ENCODE data around the gene MED6. TPM values are rescaled to one million over a fixed set of nuclear protein-coding genes. Genes with fewer than 3 reads are reported as not detected.

MED6 gene, protein sequence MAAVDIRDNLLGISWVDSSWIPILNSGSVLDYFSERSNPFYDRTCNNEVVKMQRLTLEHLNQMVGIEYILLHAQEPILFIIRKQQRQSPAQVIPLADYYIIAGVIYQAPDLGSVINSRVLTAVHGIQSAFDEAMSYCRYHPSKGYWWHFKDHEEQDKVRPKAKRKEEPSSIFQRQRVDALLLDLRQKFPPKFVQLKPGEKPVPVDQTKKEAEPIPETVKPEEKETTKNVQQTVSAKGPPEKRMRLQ
- total RNA-seq: 10 to 100 TPM; 19.1 to 37.1 (median 30.2) TPM

- peaks cover 0 to 19% (median 0%) of the 10 kb centered on the region in 3 donors for H3K36me3 ChIP-seq
- TF ChIP-seq, protein P1, sequence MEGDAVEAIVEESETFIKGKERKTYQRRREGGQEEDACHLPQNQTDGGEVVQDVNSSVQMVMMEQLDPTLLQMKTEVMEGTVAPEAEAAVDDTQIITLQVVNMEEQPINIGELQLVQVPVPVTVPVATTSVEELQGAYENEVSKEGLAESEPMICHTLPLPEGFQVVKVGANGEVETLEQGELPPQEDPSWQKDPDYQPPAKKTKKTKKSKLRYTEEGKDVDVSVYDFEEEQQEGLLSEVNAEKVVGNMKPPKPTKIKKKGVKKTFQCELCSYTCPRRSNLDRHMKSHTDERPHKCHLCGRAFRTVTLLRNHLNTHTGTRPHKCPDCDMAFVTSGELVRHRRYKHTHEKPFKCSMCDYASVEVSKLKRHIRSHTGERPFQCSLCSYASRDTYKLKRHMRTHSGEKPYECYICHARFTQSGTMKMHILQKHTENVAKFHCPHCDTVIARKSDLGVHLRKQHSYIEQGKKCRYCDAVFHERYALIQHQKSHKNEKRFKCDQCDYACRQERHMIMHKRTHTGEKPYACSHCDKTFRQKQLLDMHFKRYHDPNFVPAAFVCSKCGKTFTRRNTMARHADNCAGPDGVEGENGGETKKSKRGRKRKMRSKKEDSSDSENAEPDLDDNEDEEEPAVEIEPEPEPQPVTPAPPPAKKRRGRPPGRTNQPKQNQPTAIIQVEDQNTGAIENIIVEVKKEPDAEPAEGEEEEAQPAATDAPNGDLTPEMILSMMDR (IDR thresholded peaks at IDR 0.05): no peak
- peak in 1 of 4 donors; percentile 18 for TF ChIP-seq POLR2A (IDR thresholded peaks at IDR 0.05)
- peak; percentile 72 for DNase-seq
- H3K27me3 ChIP-seq: peaks cover 0 to 4% (median 0%) of the 10 kb centered on the region in 4 donors
- WGBS, 2 donors: 1% methylated on average over 39 to 43 of the region's 43 CpGs
- intact Hi-C loops (cut with DNase I): no loop called here
- H3K27ac ChIP-seq: peak within 1 kb of the TSS; percentile 69 to 88 (median 84)
- H3K9me3 ChIP-seq: no peaks in the 10 kb centered on the region
- H3K4me1 ChIP-seq: peaks cover 4 to 27% (median 11%) of the 10 kb centered on the region in 3 donors
- peak within 1 kb of the TSS; percentile 62 to 94 (median 74) for H3K4me3 ChIP-seq
These were observed at the start of gene MED6 for GRCh38 chr14:70600382-70601157. Gene MED6 (minus strand): TSS chr14:70600655. CDS start chr14:70600637, 18 bp downstream.

DNA sequence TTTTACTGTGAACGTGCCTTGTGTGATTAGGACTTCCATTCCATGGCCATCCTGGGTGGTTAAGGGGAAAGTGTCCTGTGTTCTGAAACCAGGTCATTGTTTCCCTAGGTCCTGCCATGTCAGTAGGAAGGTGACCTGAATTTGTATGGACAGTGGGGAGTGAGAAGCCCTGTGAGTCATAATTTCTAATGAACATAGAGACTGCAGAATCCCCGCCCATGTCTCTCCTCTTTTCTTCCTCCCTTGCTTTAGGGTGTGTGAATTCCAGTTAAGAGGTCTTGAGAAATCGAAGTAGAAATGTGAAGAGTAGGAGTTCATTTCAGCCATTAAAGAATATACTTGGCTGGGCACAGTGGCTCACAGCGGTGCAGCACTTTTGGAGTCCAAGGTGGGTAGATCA is 49.3 kb upstream of the MED6 start:
- H3K9me3 ChIP-seq: no peaks in the 10 kb centered on the region
- no peak overlapping the region for H3K27ac ChIP-seq
- H3K4me1 ChIP-seq: peaks cover 0 to 24% (median 0%) of the 10 kb centered on the region in 3 donors
- H3K4me3 ChIP-seq: no peak overlapping the region
- no peaks in the 10 kb centered on the region for H3K27me3 ChIP-seq
- WGBS, 2 donors: 60 to 68% methylated on average over 4 of the region's 4 CpGs
- DNase-seq: no peak
- peaks cover 0 to 29% (median 0%) of the 10 kb centered on the region in 3 donors for H3K36me3 ChIP-seq
- TF ChIP-seq, protein P1 (IDR thresholded peaks at IDR 0.05): no peak
- TF ChIP-seq POLR2A (IDR thresholded peaks at IDR 0.05): no peak
- intact Hi-C loops (cut with DNase I): no loop called here

DNA sequence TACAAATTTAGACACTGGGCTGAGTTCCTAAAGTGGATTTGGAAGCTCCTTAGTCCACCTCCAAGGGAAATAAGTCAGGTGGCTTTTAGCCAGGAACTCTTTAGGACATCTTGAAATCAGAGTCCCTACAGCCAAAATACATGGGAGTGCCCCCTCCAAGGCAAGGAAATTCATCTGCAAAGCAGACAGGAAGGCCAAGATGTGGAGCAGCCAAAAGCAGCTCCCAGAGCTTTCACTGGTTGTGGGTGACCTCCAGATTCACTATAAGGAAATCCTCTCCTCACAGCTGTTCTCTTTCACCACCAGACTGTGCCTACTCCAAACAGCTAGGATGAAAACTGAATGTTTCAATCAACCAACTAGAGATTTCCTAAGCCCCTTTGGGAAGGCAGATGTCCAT is 47.9 kb upstream of the MED6 start:
- no peak for TF ChIP-seq POLR2A (IDR thresholded peaks at IDR 0.05)
- TF ChIP-seq, protein P1 (IDR thresholded peaks at IDR 0.05): no peak
- Histone ChIP-seq H3K27me3 (peaks cover 0 to 2% (median 0%) of the 10 kb centered on the region in 4 donors), H3K4me3 (no peak overlapping the region), H3K36me3 (peaks cover 0 to 21% (median 0%) of the 10 kb centered on the region in 3 donors), H3K4me1 (peaks cover 0 to 32% (median 0%) of the 10 kb centered on the region in 3 donors), H3K9me3 (no peaks in the 10 kb centered on the region), H3K27ac (no peak overlapping the region)
- intact Hi-C loops (cut with DNase I): no loop called here
- DNase-seq: no peak

DNA sequence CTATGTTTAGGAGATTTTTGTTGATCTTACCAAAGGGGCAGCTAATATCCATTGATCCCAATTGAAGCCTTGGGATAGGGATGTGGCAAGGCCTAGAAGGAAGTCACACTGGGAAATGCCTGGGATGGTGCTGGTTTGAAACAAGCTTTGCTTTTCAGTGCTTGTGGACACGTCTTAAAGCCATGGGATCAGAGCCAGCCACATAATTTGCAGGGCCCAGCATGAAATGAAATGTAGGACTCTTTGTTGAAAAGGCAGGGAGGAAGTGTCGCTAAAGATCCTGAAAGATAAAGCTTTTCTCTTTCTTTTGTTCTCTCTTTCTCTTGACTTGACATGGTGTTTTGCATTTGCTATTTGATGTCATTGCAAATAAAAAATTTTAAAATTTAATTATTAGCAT is 46.2 kb upstream of the MED6 start:
- Histone ChIP-seq H3K36me3 (peaks cover 0 to 6% (median 0%) of the 10 kb centered on the region in 3 donors), H3K27ac (no peak overlapping the region), H3K9me3 (no peaks in the 10 kb centered on the region), H3K4me3 (no peak overlapping the region), H3K4me1 (peaks cover 0 to 45% (median 4%) of the 10 kb centered on the region in 3 donors), H3K27me3 (peaks cover 0 to 19% (median 0%) of the 10 kb centered on the region in 4 donors)
- WGBS, 2 donors: 54 to 58% methylated on average over 2 of the region's 2 CpGs
- intact Hi-C loops (cut with DNase I): no loop called here
- no peak for DNase-seq
- TF ChIP-seq, protein P1 (IDR thresholded peaks at IDR 0.05): no peak
- no peak for TF ChIP-seq POLR2A (IDR thresholded peaks at IDR 0.05)

GRCh38 chr14:70645892-70646291 is 45.4 kb upstream of the MED6 start:
- no peak for DNase-seq
- peaks cover 0 to 25% (median 0%) of the 10 kb centered on the region in 4 donors for H3K27me3 ChIP-seq
- H3K36me3 ChIP-seq: peaks cover 0 to 6% (median 0%) of the 10 kb centered on the region in 3 donors
- TF ChIP-seq, protein P1 (IDR thresholded peaks at IDR 0.05): no peak
- no peak for TF ChIP-seq POLR2A (IDR thresholded peaks at IDR 0.05)
- H3K27ac ChIP-seq: no peak overlapping the region
- H3K4me3 ChIP-seq: peak overlapping the region in 1 of 4 donors; percentile 7
- H3K9me3 ChIP-seq: no peaks in the 10 kb centered on the region
- 82 to 94% methylated on average over 6 of the region's 6 CpGs for WGBS, 2 donors
- H3K4me1 ChIP-seq: peaks cover 0 to 50% (median 6%) of the 10 kb centered on the region in 3 donors
- intact Hi-C loops (cut with DNase I): no loop called here

Data from esophagus squamous epithelium (tissue), 5 donors.